GM21737 (cell line): ENCODE measurements around the gene ACTR2.
A peak's percentile ranks its signal among the peaks of the same experiment; 100 is the strongest.
"Not testable (repeated sequence)": the region's sequence is repeated elsewhere in the genome, so short reads cannot be mapped to it uniquely, and the experiment has no call there.

Experiments
- ATAC-seq: cut with Tn5 transposase; IDR thresholded peaks from one replicate; pipeline ENCODE4 v1.9.1; 2021; ENCODE audit warnings: mild to moderate bottlenecking, moderate library complexity; ENCODE audit not compliant: unreplicated experiment

ACTR2 gene

GRCh38 chr2:65227456-65228262 is at the start of gene ACTR2:
TSS of gene ACTR2 (plus strand) at chr2:65227831. CDS start at chr2:65227910, 79 bp downstream.
- ATAC-seq = peak; percentile 90

GRCh38 chr2:65182570-65182969 is 45.1 kb upstream of the ACTR2 start:
- ATAC-seq = no peak

GRCh38 chr2:65183406-65183805 is 44.2 kb upstream of the ACTR2 start:
- ATAC-seq = not testable (repeated sequence)

DNA sequence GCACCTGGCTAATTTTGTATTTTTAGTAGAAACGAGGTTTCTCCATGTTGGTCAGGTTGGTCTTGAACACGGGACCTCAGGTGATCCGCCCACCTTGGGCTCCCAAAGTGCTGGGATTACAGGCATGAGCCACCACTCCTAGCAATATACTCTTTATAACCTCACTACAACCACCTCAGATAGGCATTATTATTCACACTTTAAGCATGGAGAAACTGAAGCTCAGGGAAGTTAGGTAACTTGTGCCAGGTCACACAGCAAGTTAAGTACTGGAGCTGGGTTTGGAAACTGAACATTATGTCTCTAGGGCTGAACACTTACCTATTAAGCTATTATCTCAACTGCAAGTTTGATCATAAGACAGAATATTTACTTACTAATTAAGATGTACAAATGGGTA is 42.6 kb upstream of the ACTR2 start:
- ATAC-seq = no peak

GRCh38 chr2:65186093-65186868 is 41.4 kb upstream of the ACTR2 start:
- no peak for ATAC-seq

- peak; percentile 62 for ATAC-seq
These were observed 40.5 kb upstream of the ACTR2 start for GRCh38 chr2:65186872-65187851.

GRCh38 chr2:65193446-65193845 is 34.2 kb upstream of the ACTR2 start:
- ATAC-seq = no peak

- ATAC-seq = no peak
These were observed 28.9 kb upstream of the ACTR2 start for GRCh38 chr2:65198737-65199136.

DNA sequence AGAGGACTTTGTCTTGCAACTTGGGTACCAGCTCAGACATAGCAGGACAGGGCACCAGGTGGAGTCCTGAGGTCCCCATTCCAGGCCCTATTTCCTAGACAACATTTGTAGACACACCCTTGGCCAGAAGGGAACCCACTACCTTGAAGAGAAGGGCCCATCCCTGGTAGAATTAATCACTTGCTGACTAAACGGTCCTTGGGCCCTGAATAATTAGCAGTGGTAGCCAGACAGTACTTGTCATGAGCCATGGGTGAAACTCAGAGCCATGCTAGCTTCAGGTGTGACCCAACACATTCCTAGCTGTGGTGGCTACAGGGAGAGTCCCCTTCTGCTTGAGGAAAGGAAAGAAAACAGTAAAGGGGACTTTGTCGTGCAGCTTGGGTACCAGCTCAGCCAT is 28.5 kb upstream of the ACTR2 start:
- ATAC-seq = no peak

DNA sequence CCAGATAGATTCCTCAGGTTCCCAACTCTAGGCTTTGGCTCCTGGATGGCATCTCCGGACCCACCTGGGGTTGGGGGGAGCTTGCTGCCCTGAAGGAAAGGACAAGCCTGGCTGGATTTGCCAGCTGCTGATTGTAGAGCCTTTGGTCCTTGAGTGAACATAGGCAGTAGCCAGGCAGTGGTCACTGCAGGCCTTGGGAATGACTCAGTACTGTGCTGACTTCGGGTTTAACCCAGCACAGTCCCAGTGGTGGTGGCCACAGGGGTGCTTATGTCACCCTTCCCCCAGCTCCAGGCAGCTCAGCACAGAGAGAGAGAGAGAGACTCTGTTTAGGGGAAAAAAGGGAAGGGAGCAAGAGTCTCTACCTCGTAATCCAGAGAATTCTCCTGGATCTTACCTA is 27.7 kb upstream of the ACTR2 start:
- no peak for ATAC-seq

- no peak for ATAC-seq
These were observed 23.0 kb upstream of the ACTR2 start for GRCh38 chr2:65204461-65205210.

GRCh38 chr2:65212115-65212514 is 15.5 kb upstream of the ACTR2 start:
- no peak for ATAC-seq

- ATAC-seq = no peak
These were observed 15.0 kb upstream of the ACTR2 start for GRCh38 chr2:65212619-65213018.

DNA sequence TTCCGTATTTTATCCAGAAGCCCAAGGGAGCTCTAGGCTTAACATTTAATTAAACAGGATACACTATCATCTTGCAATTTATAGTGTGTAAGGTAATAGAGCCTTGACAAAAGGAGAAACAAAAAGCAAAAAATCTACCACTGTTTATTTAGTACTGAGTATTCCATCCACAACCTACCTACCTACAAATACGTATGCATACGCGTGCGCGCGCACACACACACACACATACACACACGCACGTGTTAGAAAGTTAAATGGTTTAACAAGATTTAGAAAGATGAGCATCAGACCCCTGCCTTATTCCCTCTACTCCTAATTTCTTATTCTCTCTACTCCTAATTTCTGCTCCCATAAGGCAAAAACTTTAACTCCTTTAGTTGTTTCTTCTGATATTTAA is 14.6 kb upstream of the ACTR2 start:
- ATAC-seq = no peak

DNA sequence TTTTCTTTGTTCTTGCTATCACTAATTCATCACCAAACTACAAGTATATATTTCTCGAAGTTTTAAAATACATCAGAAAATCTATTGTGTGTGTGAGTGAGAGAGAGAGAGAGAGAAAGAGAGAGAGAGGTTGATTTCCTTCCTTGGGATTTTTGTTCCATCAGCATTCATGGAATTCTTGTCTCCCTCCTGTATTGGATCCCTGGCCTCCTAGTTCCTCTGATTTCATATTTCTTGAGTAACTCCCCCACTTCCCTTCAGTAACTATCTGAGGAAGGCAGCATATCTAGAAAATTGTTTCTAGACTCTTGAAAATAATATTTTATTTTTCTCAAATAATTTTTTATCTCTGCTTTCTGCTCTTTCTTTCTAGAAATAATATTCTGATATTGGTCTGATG is 13.3 kb upstream of the ACTR2 start:
- ATAC-seq = no peak

GRCh38 chr2:65214843-65215242 is 12.8 kb upstream of the ACTR2 start:
- ATAC-seq = no peak

DNA sequence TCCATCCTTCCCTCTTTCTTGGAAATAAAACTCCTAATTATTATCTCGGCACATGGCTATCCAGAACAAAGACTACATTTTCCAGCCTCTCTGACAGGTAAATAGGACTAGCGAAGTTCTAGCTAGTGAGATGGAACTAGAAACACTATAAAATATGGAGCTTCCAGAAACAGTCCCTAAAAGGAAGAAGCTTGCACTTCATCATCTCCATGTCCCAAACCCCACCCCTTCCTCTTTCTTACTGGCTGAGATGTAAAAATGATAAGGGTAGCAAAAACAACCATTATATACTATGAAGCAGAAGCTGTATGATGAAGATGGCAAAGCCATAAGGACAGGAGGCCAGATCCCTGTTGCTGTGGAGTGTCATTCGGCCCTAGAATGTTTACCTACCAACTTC is 11.7 kb upstream of the ACTR2 start:
- ATAC-seq = no peak

GRCh38 chr2:65220432-65221131 is 7.0 kb upstream of the ACTR2 start:
- no peak for ATAC-seq

- not testable (repeated sequence) for ATAC-seq
These were observed 6.4 kb upstream of the ACTR2 start for GRCh38 chr2:65221275-65221674.

DNA sequence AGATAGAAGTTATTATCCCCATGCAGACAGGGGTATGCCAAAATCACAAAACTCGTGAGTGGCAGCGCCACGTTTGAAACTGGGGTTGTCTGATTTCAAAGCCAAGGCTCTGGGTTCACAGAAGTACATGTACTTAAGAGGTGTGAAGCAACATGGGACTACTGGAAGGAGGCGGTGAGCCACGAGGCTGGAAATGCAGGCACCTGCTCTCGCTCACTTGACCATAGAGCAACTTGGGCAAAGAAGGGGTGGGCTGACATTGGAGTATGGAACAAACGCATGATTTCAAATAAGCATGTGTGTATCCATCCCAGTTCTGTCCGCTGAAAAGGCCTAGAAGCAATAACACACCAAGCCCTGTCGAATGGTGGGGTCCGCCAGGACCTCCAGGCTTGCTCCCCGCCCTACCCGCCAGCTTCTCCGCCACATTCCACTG is 593 bp upstream of the ACTR2 start:
- ATAC-seq = peak; percentile 14
